GM19023 (cell line): ENCODE data around the gene ATP6V1B1.

Experiments
- ATAC-seq: cut with Tn5 transposase; IDR thresholded peaks from one replicate; pipeline ENCODE4 v1.9.1; 2021; ENCODE audit warnings: mild to moderate bottlenecking, moderate library complexity; ENCODE audit not compliant: unreplicated experiment

Gene ATP6V1B1

GRCh38 chr2:70901227-70902066 lies 34.3 kb upstream of the ATP6V1B1 start:
- no peak for ATAC-seq

DNA sequence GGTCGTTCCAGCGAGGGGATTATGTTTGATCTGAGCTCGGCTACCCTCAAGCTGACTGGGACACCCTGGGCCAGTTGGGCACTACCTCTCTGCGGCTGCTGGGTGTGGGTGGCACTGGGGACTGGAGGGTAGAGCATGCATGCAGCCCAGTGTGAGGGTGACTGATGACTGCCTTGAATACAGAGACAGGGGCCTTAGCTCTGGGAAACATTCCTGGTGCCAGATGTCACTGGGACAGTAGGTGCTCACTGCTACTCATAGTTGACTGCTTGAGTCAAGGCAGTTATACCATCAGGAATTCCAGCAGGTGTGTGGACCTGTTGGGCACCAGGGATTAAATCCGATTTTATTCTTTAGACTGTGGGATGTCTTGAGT lies 33.6 kb upstream of the ATP6V1B1 start:
- ATAC-seq, result no peak

- no peak for ATAC-seq
These were observed 33.1 kb upstream of the ATP6V1B1 start for GRCh38 chr2:70902579-70902978.

GRCh38 chr2:70903171-70903570 lies 32.5 kb upstream of the ATP6V1B1 start:
- no peak for ATAC-seq

GRCh38 chr2:70903641-70904340 lies 31.9 kb upstream of the ATP6V1B1 start:
- ATAC-seq, result no peak

DNA sequence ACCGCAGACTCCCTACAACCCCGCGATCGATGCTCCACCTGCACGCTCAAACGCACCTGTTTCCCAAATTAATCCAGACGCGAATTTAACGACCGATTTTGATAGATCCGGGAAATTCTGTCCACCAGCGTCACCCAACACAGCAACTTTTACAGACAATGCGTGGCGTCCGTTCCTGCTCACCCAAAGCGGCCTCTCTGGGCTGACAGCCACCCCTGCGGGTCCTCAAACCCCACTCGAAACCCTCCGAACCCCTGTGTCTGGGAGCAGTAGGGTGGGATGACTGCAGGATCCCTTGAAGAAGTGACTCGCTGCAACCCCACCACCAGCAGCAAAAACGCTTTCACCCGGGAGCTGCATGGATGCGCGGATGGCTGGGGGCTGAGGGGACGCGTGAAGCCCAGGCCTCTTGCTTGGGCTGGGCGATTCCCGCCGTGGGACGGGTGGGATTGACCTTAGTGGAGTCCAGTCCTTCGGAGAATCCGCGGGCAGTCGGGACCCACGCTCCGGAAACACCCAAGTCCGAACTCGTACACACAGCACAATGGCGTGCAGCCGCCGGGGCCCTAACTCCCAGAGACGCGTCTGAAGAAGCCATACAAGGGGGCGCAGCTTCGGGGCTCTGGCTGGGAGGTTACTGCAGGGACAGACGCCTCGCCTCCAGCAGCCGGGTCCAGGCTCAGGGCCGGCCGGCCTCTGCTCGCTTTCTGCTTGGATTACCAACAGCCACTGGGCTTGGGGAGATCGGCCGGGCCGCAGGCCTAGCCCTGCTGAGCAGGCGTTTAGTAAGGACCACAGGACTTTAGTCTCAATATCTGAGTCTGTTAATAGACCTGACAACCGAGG lies 31.1 kb upstream of the ATP6V1B1 start:
- no peak for ATAC-seq

DNA sequence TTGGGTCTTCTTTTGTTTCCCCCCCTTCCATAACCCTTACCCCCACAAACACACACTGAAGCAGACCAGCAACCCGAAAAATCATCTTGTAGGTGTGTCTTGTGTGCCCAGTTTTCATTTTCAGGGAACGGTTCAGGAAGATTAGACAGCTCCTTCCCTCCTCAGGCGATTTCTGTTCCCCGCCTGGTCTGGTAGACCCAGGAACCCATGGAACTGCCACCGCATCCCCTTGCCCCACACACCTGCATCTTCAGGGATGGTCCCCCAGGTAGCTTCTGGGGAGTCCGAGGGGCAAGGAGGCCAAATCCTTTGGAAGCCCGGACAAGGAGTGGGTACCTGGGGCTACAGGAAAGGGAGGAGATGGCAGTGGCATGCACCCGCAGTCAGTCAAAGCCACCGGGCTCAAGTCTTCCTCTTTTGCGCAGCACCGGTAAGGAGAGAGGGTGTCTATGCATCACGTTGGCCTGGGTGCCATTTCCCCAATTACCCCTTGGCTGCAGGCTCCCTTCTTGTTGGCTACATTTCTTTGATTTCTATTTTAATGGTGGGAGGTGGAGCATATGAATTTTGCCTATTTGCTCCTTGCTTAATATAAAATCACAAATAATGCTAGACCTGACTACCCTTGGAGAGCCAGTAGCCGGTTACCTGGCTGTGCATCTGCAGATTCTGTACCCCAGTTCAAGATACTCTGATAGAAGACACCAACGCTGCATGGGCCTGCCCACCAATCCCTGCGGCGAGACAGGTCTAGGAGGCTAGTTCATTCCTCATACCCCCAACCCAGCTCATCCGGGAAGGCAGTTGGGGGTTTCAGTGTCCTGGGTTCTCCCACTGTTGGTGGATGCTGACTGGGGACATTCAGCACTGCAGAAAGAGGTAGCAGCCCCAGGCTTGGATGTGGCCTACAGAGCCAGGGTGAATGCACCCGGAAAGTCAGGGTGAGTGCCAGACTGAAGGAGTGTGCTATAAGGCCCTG lies 30.0 kb upstream of the ATP6V1B1 start:
- ATAC-seq, result no peak

DNA sequence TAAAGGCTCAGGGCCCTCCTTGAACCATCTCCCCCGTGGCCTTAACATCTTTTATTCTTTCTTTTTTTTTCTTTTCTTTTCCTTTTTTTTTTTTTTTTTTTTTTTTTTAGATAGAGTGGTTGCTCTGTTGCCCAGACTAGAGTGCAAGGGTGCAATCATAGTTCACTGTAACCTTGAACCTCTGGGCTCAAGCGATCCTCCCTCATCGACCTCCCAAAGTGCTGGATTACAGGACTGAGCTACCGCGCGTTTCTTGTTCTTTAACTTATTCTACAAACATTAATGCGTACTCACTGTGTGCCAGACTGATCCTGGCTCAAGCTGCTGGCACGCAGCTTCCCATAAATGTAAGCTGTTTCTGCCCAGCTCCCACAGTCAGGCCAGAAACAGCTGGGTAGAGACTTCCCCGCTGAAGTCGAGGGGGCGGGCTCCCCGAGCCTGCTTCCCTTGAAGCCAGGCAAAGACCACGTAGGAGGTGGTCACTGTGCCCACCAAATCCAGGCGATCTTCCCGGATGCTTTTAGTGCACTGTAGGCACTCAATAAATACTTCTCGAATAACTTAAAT lies 29.2 kb upstream of the ATP6V1B1 start:
- ATAC-seq, result no peak

DNA sequence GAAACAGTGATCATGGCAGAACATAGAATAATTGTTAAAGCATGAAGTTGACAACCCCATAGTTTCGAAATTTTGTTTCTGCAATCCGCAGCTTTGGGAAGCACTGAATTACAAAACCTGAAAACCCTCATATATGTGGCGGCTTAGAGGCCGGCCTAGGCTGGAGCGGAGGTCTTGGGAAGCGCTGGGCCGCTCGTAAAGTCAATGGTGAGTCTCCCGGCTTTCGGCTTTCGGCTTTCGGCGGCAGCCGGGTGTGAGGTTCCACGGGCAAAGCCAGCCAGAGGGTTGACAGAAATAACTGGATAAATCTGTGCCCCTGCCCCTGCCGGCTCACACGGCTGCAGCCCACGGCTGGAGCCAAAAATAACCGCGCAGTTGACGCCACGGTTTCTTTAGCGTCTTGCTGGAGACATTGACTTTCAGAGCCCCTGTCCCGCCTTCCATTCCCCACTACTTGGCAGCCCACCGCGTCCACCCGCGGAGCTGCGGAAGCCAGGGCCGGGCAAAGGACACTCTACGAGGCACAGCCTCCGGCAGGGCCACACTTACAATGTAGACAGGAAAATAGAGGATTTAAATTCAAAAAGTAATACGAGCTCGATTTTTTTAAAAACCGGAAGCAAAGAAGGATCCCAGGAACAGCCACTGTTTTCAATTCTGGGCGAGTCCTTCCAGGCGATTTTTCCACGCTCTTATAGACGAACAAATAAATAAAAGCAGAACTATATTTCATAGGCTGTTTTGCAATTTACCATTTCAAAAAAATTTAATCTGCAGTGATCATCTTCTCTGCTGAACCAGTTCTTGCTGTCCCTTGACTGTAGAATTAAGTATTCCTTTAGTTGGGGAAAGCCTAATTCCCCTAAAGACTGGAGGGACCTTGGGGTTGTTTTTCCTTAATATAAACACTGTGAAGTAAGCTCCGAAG lies 28.3 kb upstream of the ATP6V1B1 start:
- ATAC-seq, result no peak

DNA sequence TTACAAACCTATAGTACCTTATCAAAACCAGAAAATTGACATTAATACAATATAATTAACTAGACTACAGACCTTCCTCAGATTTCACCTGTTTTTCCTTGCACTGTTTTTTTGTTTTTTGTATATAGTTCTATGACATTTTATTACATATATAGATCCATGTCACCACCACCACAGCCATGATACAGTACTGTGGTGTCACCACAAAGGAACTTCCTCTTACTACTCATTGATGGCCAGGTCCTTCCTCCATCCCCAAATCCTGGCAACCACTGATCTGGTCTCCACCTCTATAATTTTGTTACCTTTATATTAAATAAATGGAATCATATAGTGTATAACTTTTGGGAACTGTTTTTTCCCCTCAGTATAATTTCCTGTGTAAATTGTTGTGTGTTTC lies 19.4 kb upstream of the ATP6V1B1 start:
- no peak for ATAC-seq

GRCh38 chr2:70918016-70918415 lies 17.7 kb upstream of the ATP6V1B1 start:
- ATAC-seq, result no peak

- ATAC-seq, result peak; percentile 64
These were observed 15.9 kb upstream of the ATP6V1B1 start for GRCh38 chr2:70919672-70920366.

DNA sequence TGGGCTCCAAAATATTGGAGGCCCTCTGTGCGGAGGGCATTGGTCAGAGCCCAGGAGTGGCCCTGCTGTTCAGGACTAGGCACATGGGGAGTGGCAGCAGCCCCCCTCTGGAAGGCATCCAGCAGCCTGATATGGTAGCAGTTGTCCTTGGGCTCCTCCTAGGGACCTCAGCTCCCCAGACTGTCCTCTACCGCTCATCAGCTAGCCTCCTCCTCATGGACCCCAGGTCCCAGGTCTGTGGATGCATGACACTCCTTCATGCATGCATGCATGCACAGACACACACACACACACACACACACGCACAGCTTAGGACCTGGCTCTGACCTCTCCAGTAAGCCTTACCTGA lies 15.4 kb upstream of the ATP6V1B1 start:
- ATAC-seq, result no peak

- no peak for ATAC-seq
These were observed 14.7 kb upstream of the ATP6V1B1 start for GRCh38 chr2:70921031-70921430.

DNA sequence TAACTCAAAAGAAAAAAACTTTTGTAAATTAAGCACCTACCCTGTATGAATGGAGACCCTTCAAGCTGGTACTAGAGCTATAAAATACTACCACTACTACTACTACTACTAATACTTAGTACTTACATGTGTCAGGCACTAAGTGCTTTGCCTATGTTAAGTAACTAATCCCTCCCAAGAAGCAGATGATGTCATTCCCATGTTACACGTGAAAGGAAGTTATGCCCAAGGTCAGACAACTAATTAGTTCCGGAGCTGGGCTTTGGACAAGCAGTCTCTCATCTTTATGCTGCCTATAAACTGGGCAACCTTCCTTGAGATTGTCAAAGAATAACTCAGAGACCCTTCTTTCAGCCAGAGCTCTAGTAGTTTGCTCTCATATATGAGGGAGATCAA lies 13.9 kb upstream of the ATP6V1B1 start:
- no peak for ATAC-seq

DNA sequence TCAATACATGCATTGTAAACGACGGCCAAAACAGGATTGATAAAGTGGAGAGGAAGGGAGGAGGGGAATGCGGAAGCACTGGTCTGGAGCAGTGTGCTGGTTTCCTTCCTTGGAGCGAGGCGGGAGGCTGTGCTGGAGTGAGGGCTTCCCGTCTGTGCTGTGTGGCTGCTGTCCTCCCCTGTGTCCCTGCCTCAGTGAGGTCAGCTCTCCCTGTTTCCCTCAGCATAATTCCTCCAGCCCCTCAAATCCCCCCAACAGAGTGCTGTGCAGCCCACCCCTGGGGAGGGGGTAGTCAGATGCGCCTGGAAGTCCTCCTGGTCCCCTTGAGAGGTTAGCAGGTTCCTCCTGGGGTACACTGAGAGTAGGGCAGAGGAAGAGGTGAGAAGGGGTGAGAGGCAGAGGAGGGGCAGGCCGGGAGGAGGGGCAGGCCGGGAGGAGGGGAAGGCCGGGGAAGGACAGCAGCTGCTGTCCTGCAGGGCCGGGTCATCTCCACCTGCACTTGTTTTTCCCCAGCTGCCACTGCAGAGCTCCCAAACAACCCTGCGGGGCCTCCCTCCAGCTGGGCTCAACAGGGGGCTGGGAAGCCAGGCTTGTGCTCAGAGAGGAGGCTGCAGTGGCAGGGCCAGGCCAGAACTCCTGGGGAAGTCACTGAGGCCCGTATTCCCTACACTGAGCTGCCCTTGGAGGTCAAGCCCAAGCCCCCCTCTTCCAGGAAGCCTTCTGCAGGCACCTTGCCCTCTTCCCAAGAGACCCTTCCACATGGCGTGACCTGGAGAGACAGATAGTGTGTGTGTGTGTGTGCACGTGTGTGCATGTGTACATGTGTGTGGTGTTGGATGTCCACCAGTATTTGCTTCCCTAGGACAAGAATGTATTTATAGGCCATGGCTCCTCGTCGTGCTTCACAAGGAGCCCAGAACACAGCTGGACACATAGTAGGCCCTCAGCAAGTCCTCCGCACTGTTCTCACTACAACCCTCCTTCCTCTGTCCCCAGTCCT lies 13.2 kb upstream of the ATP6V1B1 start:
- no peak for ATAC-seq

DNA sequence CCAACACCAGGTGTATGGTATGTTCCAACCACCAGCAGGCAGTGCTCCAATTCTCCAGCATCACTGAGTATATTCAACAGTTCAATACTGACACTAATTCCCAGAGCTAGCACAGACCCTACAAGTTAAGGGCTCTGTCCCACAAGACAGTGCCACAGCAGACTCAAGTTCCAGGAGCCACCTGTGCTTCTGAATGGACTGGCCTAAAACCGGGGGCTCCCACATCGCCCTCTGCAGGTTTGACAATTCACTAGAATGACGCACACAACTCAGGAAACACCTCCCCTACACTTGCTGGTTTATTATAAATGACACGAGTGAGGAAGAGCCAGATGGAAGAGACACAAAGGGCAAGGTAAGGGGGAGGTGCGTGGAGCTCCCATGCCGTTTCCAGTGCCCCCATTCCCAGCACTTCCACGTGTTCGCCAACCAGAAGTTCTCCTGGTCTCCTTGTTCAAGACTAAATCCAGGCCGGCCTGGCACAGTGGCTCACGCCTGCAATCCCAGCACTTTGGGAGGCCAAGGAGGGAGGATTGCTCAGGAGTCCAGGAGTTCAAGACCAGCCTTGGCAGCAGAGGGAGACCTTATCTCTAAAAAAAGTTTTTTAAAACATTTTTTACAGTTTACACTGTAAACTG lies 12.2 kb upstream of the ATP6V1B1 start:
- no peak for ATAC-seq
